GM19463 (cell line): ENCODE data around the gene COIL.

Source experiments
- ATAC-seq: cut with Tn5 transposase; IDR thresholded peaks from one replicate; pipeline ENCODE4 v1.9.1; 2021; ENCODE audit warnings: mild to moderate bottlenecking, moderate library complexity; ENCODE audit not compliant: unreplicated experiment

Gene COIL

GRCh38 chr17:56912105-56912999 lies 48.5 kb downstream of the COIL start:
- no peak for ATAC-seq

- ATAC-seq: no peak
Measured at GRCh38 chr17:56910509-56911235, 50.2 kb downstream of the COIL start.

DNA sequence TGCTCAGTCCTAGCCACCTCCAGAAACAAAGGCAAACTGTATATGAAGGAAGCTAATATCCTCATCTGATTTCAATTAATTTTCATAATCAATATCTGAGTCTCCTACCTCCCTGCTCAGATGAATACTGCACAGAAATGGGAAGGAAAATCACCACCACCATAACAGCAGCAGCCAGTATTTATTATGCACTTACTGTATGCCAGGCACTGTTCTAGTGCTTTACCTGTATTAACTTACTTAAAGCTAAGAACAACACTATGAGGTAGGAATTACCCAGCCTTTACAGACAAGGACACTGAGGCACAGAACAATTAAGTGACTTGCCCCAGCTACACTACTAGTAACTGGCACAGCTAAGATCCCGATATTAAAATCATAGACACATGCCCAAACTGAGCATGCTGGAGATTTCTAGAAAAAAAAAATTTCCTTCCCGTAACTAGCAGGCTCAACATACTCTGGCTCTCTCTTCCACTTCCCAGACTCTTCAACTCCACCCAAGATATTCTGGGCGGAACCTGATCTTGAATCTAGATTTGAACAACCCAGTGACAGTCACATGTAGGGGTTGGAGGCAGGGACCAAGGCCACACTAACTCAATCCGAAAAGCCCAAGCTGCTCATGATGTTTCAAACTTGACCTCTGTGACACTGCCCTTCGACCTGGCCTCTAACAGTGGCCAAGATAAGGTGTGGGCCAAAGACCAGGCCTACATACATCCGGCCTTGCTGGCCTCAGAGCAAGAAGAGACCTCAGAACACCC lies 50.9 kb downstream of the COIL start:
- ATAC-seq: no peak

GRCh38 chr17:56908001-56908542 lies 52.8 kb downstream of the COIL start:
- ATAC-seq: peak; percentile 93

DNA sequence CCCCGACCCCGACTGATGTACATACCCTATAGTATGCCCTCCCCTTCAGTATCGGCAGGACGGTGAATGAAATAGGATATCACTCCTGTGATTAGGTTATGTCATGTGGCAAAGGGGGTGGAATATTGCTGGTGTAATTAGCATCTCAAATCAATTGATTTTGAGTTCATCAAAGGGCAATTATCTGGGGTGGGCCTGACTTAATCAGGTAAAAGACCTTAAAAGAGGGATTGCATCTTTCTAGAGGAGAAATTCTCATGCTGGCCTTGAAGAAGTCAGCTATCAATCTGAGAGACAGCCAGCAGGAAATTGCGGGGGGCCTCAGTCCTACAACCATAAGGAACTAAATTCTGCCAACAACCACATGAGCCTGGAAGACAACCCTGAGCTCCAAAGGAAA lies 57.3 kb downstream of the COIL start:
- no peak for ATAC-seq

GRCh38 chr17:56902348-56902747 lies 58.5 kb downstream of the COIL start:
- no peak for ATAC-seq

- no peak for ATAC-seq
Measured at GRCh38 chr17:56899403-56899802, 61.4 kb downstream of the COIL start.

GRCh38 chr17:56898874-56899273 lies 62.0 kb downstream of the COIL start:
- ATAC-seq: no peak

DNA sequence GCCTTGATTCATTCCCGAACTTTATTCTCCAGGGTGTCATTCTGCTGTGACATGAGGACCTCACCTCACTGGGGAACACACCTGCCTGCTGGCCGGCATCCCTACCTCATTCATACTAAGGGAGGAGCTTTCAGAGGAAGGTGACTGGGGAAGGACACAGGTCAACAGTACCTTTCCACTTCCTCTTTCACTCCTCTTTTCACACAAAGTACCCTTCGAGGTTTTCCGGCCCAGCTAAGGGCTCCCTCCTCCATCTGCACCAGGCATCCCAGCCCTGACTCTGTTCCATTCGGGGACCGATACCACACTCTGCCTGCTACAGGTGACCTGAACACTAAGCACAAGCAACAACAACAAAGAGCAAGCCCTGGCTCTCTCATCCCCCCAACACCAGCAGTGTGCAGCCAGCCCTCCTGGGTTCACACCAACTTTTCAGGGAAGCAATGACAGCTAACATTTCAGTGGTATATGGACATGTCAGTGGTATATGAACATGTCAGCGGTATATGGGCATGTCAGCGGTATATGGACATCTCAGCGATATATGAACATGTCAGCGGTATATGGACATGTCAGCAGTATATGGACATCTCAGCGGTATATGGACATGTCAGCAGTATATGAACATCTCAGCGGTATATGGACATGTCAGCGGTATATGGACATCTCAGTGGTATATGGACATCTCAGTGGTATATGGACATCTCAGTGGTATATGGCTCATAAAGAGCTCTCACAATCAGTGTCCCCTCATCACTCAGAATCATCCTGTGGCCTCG lies 63.0 kb downstream of the COIL start:
- ATAC-seq: no peak

DNA sequence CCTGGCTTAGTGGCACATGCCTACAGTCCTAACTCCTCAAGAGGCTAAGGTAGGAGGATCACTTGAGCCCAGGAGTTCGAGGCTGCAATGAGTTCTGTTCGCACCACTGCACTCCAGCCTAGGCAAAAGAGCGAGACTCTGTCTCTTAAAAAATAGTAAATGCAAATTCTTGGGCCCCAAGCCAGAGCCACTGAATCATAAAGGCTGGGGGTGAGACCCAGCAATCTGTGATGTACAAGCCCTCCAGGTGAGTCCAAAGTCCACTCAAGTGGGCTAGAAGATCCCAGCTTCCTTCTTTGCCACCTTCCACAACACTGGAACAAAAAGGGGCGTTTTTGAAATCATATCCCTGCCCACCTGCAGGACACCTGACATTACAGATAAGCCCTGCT lies 63.9 kb downstream of the COIL start:
- ATAC-seq: no peak

GRCh38 chr17:56896217-56896967 lies 64.5 kb downstream of the COIL start:
- no peak for ATAC-seq

GRCh38 chr17:56894859-56895455 lies 65.9 kb downstream of the COIL start:
- no peak for ATAC-seq

- ATAC-seq: no peak
Measured at GRCh38 chr17:56893503-56893902, 67.3 kb downstream of the COIL start.

DNA sequence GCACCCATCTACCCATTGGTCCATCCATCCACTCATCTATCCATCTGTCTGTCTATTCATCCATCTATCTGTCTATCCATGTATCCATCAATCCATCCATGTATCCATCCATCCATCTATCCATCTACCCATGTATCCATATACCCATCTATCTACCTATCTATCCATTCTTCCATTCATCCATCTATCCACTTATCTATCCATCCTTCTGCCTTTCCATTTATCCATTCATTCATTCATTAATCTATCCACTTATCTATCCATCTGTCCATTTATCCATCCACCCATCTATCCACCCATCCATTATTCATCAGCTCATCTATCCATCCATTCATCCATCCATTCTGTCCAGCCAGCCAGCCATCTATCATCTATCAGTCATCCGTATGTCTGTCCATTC lies 68.5 kb downstream of the COIL start:
- no peak for ATAC-seq

DNA sequence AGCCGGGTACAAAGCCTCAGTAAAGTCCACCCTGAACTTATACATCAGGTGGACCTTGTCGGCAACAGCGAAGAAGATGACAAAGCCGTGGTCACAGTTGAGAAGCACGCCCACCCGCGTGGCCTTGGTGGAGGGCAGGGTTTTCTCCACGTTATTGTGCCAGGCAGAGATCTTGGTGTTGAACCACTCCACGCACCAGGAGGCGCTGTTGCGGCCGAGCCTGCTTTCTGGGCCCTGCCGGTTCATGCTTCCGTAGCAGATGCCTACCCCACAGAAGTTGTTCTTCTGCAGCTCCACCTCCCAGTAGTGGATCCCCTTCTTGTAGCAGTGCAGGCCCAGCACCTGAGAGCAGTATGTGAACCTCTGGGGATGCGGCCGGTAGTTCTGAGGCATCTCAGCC lies 69.1 kb downstream of the COIL start:
- no peak for ATAC-seq

GRCh38 chr17:56890906-56891674 lies 69.8 kb downstream of the COIL start:
- ATAC-seq: no peak

DNA sequence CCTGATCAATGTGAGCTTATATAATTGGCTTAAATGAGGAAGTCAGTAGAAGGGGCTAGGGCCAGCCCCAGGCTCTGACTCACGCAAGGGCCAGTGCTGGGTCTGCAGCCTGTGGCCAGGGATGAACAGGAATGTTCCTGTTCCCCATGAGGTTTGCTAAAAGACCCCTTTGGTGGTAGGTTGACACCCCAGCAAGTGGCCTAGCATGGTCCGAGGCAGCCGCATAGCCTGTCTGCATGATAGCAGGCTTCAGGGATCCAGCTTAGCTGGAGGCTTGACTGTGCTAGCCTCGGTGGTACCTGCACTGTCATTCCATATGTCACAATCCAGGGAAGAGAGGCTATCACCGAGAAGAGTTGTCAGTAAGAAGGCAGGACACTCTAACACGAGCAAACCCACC lies 70.5 kb downstream of the COIL start:
- no peak for ATAC-seq
